Peyer's patch (tissue), 4 donors: Measurements from ENCODE around the gene BCAP29.

ENCODE experiments used
- POLR2A ChIP-seq, 2 donors: fragments of 450-650 bp; IDR thresholded peaks; one replicate each; pipeline ENCODE4 v1.5.1; 2017; ENCODE audit warnings: antibody characterized with exemption in 2 of 2, mild to moderate bottlenecking in 2 of 2, moderate library complexity in 2 of 2
- TF ChIP-seq, protein P1 (sequence below), 6 experiments: fragments of 450-650 bp in 4 of 6; fragments of 200-600 bp in 2 of 6; sonication (generic) in 1 of 6; IDR thresholded peaks; one replicate each; pipeline ENCODE4 v1.5.1; 2017 to 2019; ENCODE audit warnings: antibody characterized with exemption in 6 of 6, mild to moderate bottlenecking in 3 of 6, moderate library complexity in 1 of 6

- TF ChIP-seq, protein P1, sequence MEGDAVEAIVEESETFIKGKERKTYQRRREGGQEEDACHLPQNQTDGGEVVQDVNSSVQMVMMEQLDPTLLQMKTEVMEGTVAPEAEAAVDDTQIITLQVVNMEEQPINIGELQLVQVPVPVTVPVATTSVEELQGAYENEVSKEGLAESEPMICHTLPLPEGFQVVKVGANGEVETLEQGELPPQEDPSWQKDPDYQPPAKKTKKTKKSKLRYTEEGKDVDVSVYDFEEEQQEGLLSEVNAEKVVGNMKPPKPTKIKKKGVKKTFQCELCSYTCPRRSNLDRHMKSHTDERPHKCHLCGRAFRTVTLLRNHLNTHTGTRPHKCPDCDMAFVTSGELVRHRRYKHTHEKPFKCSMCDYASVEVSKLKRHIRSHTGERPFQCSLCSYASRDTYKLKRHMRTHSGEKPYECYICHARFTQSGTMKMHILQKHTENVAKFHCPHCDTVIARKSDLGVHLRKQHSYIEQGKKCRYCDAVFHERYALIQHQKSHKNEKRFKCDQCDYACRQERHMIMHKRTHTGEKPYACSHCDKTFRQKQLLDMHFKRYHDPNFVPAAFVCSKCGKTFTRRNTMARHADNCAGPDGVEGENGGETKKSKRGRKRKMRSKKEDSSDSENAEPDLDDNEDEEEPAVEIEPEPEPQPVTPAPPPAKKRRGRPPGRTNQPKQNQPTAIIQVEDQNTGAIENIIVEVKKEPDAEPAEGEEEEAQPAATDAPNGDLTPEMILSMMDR (IDR thresholded peaks at IDR 0.05) = no peak
- no peak for TF ChIP-seq POLR2A (IDR thresholded peaks at IDR 0.05)
Observed at GRCh38 chr7:107594961-107595737, 15.1 kb downstream of the BCAP29 start.
